Glutamatergic neuron (in vitro differentiated cells): Measurements from ENCODE around the gene UNC5B. TPM values are rescaled to one million over a fixed set of nuclear protein-coding genes. Genes with fewer than 3 reads are reported as not detected.

ENCODE experiments used
- DNase-seq: peaks from one replicate; pipeline ENCODE4 v3.0.0; 2022
- H3K27ac Mint-ChIP-seq: one replicate; pipeline ENCODE4 v1.8.0; 2020; ENCODE audit warnings: mild to moderate bottlenecking, mixed read lengths, inconsistent platforms; ENCODE audit not compliant: unreplicated experiment
- H3K27me3 Mint-ChIP-seq: one replicate; pipeline ENCODE4 v1.8.0; 2020; ENCODE audit warnings: mild to moderate bottlenecking, moderate library complexity, mixed read lengths, inconsistent platforms; ENCODE audit not compliant: unreplicated experiment
- H3K36me3 Mint-ChIP-seq: one replicate; pipeline ENCODE4 v1.8.0; 2020; ENCODE audit warnings: mild to moderate bottlenecking, mixed read lengths, inconsistent platforms; ENCODE audit not compliant: unreplicated experiment
- H3K4me1 Mint-ChIP-seq: one replicate; pipeline ENCODE4 v1.8.0; 2020; ENCODE audit warnings: mild to moderate bottlenecking, low read depth, mixed read lengths, inconsistent platforms; ENCODE audit not compliant: unreplicated experiment
- H3K4me3 Mint-ChIP-seq: one replicate; pipeline ENCODE4 v1.8.0; 2020; ENCODE audit warnings: mild to moderate bottlenecking, mixed read lengths, inconsistent platforms; ENCODE audit not compliant: unreplicated experiment
- H3K9me3 Mint-ChIP-seq: one replicate; pipeline ENCODE4 v1.8.0; 2020; ENCODE audit warnings: mild to moderate bottlenecking, moderate library complexity, mixed read lengths, inconsistent platforms; ENCODE audit not compliant: unreplicated experiment
- total RNA-seq: library from RNA; stranded (reverse); fragmentation: NEBNext Ultra II Directional; extraction: Animal tissue kit (Norgen Biotek cat#: 25700); gene quantifications from one replicate; pipeline ENCODE4 v1.2.1, GENCODE V29; 2021; ENCODE audit not compliant: unreplicated experiment
- TF ChIP-seq, protein P1 (sequence below): fragments of 200-600 bp; sonication (generic); IDR thresholded peaks from one replicate; pipeline ENCODE4 v1.5.0; 2021; ENCODE audit not compliant: partially characterized antibody, unreplicated experiment

UNC5B gene
- total RNA-seq, 1 donor from 2014 or later: 22.6 TPM

DNA sequence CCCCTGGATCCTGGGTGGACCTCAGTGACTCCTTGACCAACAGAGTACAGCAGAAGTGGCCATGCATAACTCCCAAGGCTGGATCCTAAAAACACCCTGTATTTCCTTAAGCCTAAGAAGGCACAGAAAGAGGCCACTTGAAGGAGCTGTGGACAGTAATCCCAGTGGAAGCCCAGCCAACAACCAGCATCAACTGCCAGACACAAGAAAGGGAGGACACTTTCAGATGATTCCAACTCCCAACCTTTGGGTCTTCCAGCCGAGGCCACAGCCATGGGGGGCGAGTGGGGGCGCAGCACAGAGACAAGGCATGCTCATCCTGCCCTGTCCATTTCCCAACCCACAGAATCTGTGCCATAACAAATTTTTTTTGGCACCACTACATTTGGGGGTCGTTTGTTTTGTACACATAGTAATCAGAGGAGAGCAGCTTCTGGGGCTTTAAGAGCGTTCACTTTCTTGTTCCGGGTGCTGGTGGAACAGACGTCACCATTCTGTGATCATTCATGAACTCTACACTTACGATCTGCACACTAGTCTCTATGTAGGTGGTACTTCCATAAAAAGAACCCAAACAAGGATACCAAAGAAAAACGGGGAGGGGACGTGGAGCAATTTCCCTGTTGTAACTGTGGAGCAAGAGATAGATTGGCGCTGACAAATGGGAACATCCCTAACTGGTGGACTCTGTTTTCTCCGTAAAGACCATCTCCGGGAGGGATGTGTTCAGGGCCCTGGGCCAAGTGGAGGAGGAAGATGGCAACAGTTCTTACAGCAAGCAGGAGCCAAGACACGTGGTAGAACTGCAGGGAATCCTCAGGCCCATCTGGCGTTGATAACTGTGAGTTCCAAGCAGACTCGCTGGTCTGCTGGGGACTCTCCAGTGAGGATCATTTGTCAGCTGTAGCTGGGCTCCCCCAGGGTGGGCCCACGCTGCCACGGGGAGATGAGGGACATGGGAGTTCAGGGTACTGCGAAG, 100.7 kb downstream of the UNC5B start:
- Mint-ChIP-seq H3K27me3 (no peaks in the 10 kb centered on the region), H3K36me3 (no peaks in the 10 kb centered on the region), H3K4me3 (no peak overlapping the region), H3K4me1 (peaks cover 18% of the 10 kb centered on the region), H3K9me3 (no peaks in the 10 kb centered on the region), H3K27ac (peak overlapping the region; percentile 53)
- TF ChIP-seq, protein P1, sequence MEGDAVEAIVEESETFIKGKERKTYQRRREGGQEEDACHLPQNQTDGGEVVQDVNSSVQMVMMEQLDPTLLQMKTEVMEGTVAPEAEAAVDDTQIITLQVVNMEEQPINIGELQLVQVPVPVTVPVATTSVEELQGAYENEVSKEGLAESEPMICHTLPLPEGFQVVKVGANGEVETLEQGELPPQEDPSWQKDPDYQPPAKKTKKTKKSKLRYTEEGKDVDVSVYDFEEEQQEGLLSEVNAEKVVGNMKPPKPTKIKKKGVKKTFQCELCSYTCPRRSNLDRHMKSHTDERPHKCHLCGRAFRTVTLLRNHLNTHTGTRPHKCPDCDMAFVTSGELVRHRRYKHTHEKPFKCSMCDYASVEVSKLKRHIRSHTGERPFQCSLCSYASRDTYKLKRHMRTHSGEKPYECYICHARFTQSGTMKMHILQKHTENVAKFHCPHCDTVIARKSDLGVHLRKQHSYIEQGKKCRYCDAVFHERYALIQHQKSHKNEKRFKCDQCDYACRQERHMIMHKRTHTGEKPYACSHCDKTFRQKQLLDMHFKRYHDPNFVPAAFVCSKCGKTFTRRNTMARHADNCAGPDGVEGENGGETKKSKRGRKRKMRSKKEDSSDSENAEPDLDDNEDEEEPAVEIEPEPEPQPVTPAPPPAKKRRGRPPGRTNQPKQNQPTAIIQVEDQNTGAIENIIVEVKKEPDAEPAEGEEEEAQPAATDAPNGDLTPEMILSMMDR: no peak
- no peak for DNase-seq

DNA sequence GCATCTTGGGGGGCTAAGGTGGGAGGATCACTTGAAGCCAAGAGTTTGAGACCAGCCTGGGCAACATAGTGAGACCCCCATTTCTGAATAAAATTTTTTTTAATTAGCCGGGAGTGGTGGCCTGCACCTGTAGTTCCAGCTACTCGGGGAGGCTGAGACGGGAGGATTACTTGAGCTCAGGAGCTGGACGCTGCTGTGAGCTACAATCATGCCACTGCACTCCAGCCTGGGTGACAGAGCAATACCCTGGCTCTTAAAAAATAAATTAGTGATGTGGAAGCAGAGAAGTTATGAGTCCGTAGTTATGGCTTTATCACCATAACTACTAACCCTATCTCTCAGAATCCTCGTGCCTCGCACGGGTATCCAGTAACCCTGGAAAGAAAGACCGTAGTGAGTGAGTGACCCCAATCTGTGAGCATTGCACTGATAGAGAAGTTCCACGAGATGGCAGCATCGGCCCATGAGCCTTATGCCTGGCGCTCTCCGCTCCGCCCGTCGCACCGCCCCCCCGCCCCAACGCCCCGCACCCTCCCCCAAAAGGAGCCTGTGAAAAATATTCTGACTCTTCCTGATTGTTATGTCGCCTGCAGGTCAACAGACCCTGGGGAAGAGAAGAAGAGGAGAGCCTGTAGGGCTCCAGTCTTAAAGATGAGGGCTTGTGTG, 101.8 kb downstream of the UNC5B start:
- TF ChIP-seq, protein P1: peak; percentile 76
- H3K9me3 Mint-ChIP-seq: no peaks in the 10 kb centered on the region
- H3K27me3 Mint-ChIP-seq: no peaks in the 10 kb centered on the region
- H3K4me1 Mint-ChIP-seq: peaks cover 18% of the 10 kb centered on the region
- H3K36me3 Mint-ChIP-seq: no peaks in the 10 kb centered on the region
- H3K4me3 Mint-ChIP-seq: no peak overlapping the region
- H3K27ac Mint-ChIP-seq: no peak overlapping the region
- DNase-seq: no peak

DNA sequence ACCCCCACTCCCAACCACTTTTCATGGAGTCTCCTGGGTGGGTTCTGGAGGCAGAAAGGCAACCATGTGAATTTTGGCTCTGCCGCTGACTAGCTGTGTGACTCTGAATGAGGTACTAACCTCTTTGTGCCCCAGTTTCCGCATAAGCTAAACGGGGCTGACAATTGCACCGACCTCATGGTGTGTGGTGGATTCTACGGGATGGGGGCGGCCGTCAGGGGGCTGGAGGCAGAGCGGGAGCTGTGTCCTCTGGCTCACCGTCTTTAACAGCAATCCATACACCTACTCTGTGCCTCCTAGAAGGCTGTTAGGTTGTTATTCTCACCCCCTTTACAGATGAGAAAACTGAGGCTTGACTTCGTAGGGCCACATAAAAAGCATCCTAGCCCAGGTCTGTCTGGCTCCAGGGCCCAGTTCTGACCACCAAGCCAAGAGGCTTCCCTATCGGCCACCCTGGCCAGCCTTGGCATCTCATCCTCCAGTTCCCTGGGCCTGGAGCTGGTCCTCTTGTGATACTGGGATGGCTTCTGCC, 102.4 kb downstream of the UNC5B start:
- H3K27me3 Mint-ChIP-seq: no peaks in the 10 kb centered on the region
- H3K4me1 Mint-ChIP-seq: peaks cover 18% of the 10 kb centered on the region
- no peak overlapping the region for H3K4me3 Mint-ChIP-seq
- no peaks in the 10 kb centered on the region for H3K9me3 Mint-ChIP-seq
- no peak overlapping the region for H3K27ac Mint-ChIP-seq
- DNase-seq: no peak
- H3K36me3 Mint-ChIP-seq: no peaks in the 10 kb centered on the region
- TF ChIP-seq, protein P1: no peak

DNA sequence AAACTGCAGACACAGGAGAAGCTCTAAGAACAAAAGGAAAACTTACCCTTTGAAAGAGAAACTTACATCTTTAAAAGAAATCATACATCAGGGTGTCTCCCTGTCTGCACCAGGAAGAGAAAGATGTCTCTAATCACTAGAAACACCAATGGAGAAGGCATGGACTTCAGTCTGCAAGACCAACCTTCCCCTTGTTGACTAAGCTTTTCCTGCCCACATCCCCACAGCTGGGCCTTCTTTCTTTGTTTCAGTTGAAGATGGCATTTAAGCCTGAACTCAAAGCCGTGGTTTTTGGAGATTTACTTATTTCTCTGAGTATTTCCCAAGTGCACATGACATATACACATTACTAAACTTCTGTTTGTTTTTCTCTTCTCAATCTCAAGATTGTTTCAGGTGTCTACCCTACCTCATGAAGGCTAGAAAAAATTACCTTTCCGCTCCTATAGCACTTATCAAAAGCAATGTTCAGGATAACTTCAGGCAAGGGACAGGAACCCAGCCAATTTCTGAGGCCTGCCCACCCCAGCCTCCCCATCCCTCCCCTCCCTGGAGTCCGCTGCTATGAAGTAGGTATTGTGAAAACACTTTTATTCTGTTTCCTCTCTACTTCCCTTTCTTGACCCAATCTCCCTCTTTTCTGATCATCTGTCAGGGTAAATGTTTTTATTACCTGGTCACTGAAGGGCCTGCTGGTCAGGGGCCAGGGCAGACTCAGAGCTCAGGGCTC, 103.9 kb downstream of the UNC5B start:
- Mint-ChIP-seq H3K4me3 (no peak overlapping the region), H3K27me3 (no peaks in the 10 kb centered on the region), H3K36me3 (no peaks in the 10 kb centered on the region), H3K27ac (no peak overlapping the region), H3K9me3 (no peaks in the 10 kb centered on the region), H3K4me1 (peaks cover 18% of the 10 kb centered on the region)
- DNase-seq: no peak
- TF ChIP-seq, protein P1: no peak
